Fibroblast of pulmonary artery (primary cell): Measurements from ENCODE around the gene STAP2.
"Not testable (repeated sequence)": the region's sequence is repeated elsewhere in the genome, so short reads cannot be mapped to it uniquely, and the experiment has no call there.

Source experiments
- DNase-seq: peaks from one replicate; pipeline ENCODE4 v3.0.0-alpha.2; 2010; ENCODE audit warnings: low read depth
- H3K4me3 ChIP-seq: replicated peaks from 2 replicates; pipeline ENCODE4 v1.5.1; 2011; ENCODE audit warnings: low read depth, mild to moderate bottlenecking, control low read depth, low read length, moderate library complexity
- TF ChIP-seq, protein P1 (sequence below): IDR thresholded peaks from 2 replicates; pipeline ENCODE4 v1.5.1; 2011; ENCODE audit warnings: mild to moderate bottlenecking, control low read depth, low read length, inconsistent platforms; ENCODE audit errors: missing control alignments

STAP2 gene

DNA sequence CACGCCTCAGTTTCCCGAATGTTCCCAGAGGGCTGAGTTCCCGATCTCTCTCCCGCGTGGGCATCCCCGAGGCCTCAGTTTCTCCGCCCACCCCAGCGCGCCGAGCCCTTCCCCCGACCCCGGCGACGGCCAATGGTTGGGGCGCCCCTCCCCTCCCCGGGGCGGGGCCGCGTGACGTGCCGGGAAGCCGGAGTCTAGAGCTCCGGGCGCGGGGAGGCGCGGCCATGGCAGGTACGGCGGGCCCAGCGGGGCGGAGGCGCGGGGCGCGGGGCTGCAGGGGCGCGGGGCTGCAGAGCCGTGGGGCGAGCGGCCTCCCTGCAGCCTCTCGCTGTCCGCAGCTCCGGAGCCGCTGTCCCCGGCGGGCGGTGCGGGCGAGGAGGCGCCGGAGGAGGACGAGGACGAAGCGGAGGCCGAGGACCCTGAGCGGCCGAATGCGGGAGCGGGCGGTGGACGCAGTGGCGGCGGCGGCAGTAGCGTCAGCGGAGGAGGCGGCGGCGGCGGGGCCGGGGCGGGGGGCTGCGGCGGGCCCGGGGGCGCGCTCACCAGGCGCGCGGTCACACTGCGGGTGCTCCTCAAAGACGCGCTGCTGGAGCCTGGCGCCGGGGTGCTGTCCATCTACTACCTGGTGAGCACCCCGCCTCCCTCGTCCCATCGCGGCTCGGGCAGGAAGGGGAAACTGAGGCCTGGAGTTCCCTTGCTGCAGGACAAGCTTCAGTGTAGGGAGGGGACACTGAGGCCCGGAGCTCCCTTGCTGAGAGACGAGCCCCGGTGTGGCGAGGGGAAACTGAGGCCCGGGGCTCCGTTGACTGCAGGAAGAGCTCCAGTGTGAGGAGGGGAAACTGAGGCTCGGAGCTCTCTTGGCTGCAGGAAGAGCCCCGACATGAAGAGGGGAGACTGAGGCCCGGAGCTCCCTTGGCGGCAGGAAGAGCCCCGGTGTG, 5.0 kb upstream of the STAP2 start, which contains the start of gene MPND:
MPND (plus strand) TSS at position 193 of the 938 bp plus-strand sequence; CDS start at position 225, 32 bp downstream.
- H3K4me3 ChIP-seq: peak within 1 kb of the TSS; percentile 74
- peak; percentile 75 for DNase-seq
- TF ChIP-seq, protein P1, sequence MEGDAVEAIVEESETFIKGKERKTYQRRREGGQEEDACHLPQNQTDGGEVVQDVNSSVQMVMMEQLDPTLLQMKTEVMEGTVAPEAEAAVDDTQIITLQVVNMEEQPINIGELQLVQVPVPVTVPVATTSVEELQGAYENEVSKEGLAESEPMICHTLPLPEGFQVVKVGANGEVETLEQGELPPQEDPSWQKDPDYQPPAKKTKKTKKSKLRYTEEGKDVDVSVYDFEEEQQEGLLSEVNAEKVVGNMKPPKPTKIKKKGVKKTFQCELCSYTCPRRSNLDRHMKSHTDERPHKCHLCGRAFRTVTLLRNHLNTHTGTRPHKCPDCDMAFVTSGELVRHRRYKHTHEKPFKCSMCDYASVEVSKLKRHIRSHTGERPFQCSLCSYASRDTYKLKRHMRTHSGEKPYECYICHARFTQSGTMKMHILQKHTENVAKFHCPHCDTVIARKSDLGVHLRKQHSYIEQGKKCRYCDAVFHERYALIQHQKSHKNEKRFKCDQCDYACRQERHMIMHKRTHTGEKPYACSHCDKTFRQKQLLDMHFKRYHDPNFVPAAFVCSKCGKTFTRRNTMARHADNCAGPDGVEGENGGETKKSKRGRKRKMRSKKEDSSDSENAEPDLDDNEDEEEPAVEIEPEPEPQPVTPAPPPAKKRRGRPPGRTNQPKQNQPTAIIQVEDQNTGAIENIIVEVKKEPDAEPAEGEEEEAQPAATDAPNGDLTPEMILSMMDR: no peak

- peak overlapping the region; percentile 74 for H3K4me3 ChIP-seq
- DNase-seq: peak; percentile 100
- TF ChIP-seq, protein P1: peak; percentile 27
Observed at GRCh38 chr19:4342615-4343369, 4.2 kb upstream of the STAP2 start.

GRCh38 chr19:4342314-4342614, 3.6 kb upstream of the STAP2 start:
- H3K4me3 ChIP-seq: peak overlapping the region; percentile 60
- peak; percentile 81 for DNase-seq
- TF ChIP-seq, protein P1: no peak

DNA sequence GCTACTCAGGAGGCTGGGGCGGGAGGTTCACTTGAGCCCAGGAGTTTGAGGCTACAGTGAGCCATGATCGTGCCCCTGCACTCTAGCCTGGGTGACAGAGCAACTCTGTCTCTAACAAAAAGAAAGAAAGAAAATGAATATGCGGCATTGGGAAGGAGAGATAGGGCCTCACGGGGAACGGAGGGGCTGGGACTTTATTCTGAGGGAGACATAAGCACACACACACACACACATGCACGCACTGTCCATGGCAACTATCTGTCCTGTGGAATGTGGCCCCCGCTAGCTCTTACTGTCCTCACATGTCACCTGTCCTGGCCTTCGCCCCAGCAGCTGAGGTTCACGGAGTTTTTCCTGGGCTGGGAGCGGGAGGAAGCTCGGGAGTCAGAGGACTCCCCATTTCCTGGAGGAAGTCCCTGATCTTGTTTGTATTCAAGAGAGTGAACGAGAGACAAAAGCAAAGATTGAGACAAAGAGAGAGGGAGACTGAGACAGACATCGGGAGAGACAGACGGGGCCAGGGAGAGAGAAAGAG, 654 bp downstream of the STAP2 start:
- TF ChIP-seq, protein P1: no peak
- peak; percentile 54 for DNase-seq

DNA sequence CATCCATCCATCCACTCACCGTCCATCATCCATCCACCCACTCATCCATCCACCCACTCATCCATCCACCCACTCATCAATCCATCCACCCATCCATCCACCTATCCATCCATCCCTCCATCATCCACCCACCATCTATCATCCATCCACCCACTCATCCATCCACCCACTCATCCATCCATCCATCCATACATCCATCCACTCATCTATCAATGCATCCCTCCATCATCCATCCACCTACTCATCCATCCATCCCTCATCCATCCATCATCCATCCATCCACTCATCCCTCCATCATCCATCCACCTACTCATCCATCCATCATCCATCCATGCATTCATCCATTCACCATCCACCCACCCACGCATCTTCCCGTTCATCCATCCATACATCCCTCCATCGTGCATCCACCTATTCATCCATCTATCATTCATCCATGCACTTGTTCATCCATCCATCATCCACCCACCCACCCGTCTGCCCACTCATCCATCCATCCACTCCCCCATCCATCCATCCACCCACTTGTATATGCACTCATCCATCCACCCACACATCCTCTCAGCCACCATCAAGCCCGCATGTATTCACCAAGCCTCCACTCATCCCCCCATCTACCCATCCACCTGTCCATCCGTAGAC, 3.6 kb downstream of the STAP2 start:
- no peak for DNase-seq
- no peak overlapping the region for H3K4me3 ChIP-seq
- TF ChIP-seq, protein P1: no peak

More for the DNA sequence above, 654 bp downstream of the STAP2 start:
- peak overlapping the region; percentile 41 for H3K4me3 ChIP-seq

- TF ChIP-seq, protein P1: no peak
- DNase-seq: no peak
- H3K4me3 ChIP-seq: no peak overlapping the region
Observed at GRCh38 chr19:4329858-4330257, 8.8 kb downstream of the STAP2 start.

GRCh38 chr19:4328991-4329681, 9.5 kb downstream of the STAP2 start:
- peak overlapping the region; percentile 60 for H3K4me3 ChIP-seq
- DNase-seq: not testable (repeated sequence)
